Panc1 (cell line): ENCODE results near the gene AIF1.

Experiments
- CTCF ChIP-seq: fragments of 450-650 bp; IDR thresholded peaks from 2 replicates; pipeline ENCODE4 v1.5.1; 2017; ENCODE audit warnings: mild to moderate bottlenecking
- TF ChIP-seq, protein P1 (sequence below), 2 experiments: IDR thresholded peaks; 2 replicates each; pipeline ENCODE4 v1.6.1; 2011 to 2012; ENCODE audit warnings: low read depth in 2 of 2, control low read depth in 1 of 2, low read length in 1 of 2, mild to moderate bottlenecking in 1 of 2, moderate library complexity in 1 of 2; ENCODE audit not compliant: insufficient read depth in 1 of 2

DNA sequence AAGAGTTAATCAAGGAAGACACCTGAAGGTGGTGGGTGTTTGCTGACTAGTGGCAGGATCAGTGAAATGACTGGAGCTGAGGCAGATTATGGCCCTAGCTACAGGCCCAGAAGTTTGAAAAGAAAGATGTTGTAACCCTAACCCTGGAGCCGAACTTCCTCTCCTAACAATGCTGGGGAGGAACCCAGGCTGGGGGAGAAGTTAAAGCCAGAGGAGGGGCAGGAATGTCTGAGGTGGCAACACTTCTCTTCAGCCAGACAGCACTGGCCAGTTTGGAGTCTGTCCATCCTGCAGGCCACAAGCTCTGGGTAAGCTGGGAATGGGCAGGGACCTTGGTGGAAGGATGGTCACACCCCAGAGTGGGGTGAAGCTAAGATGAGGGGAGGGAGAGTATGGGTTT is 29.0 kb upstream of the AIF1 start, which contains the start of gene LST1:
- no peak for TF ChIP-seq CTCF
- TF ChIP-seq, protein P1, sequence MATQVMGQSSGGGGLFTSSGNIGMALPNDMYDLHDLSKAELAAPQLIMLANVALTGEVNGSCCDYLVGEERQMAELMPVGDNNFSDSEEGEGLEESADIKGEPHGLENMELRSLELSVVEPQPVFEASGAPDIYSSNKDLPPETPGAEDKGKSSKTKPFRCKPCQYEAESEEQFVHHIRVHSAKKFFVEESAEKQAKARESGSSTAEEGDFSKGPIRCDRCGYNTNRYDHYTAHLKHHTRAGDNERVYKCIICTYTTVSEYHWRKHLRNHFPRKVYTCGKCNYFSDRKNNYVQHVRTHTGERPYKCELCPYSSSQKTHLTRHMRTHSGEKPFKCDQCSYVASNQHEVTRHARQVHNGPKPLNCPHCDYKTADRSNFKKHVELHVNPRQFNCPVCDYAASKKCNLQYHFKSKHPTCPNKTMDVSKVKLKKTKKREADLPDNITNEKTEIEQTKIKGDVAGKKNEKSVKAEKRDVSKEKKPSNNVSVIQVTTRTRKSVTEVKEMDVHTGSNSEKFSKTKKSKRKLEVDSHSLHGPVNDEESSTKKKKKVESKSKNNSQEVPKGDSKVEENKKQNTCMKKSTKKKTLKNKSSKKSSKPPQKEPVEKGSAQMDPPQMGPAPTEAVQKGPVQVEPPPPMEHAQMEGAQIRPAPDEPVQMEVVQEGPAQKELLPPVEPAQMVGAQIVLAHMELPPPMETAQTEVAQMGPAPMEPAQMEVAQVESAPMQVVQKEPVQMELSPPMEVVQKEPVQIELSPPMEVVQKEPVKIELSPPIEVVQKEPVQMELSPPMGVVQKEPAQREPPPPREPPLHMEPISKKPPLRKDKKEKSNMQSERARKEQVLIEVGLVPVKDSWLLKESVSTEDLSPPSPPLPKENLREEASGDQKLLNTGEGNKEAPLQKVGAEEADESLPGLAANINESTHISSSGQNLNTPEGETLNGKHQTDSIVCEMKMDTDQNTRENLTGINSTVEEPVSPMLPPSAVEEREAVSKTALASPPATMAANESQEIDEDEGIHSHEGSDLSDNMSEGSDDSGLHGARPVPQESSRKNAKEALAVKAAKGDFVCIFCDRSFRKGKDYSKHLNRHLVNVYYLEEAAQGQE (IDR thresholded peaks at IDR 0.05; ENCODE audit: insufficient read depth in 1 of 2, low read depth in 2 of 2, low read length in 1 of 2): no peak
